Activated naive CD4-positive, alpha-beta T cell treated with Interleukin-2 at 50 U/mL for 16 hours (primary cell): ENCODE results near the gene STXBP5L.
"Not testable (repeated sequence)": the region's sequence is repeated elsewhere in the genome, so short reads cannot be mapped to it uniquely, and the experiment has no call there.

Experiments used
- DNase-seq: peaks from one replicate; pipeline ENCODE4 v3.0.0-alpha.2; 2020

Gene STXBP5L

DNA sequence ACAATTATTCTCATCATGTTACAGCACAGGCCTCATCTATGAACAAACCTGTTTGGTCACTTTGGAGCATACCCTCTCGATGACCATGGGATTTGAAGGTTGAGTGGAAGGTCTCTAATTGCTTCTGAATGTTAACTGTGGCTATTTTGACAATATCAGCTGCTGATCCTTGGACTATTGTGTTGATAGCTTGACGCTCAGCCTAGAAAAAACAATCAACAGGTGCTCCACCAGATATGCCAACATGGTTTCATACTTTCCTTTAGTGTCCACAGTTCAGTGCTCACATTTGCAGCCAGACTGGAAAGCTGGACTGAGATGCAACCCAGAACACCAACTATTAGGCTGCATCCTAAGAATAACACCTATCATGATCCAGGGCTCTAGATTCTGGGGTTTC lies 528.1 kb downstream of the STXBP5L start:
- no peak for DNase-seq

DNA sequence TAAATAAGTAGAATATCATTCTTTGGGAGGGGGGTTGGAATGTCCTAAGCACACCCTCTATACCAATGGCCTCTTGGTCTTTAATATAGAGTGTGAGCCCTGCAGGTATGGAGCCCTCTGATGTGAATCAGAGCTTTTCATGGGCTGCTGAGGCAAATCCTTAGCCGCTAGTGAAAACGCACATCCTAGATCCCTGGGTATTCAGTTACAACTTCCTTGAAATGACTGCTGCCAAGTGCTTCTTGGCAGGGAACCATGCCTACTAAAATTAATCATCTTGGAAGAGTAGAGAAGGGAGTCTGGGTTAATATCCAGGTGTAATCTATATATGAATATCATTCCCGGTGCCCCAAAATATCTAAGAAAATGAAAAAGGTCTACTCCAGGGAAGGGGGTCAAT lies 528.6 kb downstream of the STXBP5L start:
- no peak for DNase-seq

DNA sequence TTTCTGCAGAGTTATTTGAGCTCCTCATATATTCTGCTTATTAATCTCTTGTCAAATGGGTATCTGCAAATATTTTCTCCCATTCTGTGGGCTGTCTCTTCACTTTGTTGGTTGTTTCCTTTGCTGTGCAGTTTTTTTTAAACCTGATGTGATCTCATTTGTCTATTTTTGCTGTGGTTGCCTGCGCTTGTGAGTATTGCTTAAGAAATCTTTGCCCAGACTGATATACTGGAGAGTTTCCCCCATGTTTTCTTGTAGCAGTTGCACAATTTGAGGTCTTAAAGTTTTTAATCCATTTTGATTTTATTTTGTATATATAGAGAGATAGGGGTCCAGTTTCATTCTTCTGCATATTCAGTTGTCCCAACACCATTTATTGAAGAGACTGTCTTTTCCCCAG lies 535.5 kb downstream of the STXBP5L start:
- DNase-seq: no peak

DNA sequence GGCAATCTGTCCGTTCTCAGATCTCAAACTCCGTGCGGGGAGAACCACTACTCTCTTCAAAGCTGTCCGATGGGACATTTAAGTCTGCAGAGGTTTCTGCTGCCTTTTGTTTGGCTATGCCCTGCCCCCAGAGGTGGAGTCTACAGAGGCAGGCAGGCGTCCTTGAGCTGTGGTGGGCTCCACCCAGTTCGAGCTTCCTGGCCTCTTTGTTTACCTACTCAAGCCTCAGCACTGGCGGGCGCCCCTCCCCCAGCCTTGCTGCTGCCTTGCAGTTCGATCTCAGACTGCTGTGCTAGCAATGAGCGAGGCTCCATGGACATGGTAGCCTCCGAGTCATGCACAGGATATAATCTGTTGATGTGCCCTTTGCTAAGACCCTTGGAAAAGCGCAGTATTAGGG lies 543.7 kb downstream of the STXBP5L start:
- not testable (repeated sequence) for DNase-seq

DNA sequence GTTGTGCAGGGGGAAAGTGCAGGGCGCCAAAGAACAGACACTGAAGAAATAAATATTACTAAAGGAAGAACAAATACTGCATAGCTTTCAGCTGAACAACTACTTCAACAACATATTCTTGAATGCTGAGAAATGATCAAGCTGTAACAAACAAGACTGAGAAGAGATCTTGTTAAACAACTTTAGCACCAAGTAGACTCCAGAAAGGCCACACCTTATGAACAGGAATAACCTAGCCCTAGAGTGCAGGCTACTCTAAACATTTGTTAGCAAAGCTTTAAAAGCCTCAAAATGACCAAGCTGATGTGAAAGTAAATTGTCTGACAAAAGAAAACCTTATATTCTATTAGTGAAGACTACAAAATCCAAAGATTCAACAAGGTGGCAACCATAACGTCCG lies 554.6 kb downstream of the STXBP5L start:
- no peak for DNase-seq

DNA sequence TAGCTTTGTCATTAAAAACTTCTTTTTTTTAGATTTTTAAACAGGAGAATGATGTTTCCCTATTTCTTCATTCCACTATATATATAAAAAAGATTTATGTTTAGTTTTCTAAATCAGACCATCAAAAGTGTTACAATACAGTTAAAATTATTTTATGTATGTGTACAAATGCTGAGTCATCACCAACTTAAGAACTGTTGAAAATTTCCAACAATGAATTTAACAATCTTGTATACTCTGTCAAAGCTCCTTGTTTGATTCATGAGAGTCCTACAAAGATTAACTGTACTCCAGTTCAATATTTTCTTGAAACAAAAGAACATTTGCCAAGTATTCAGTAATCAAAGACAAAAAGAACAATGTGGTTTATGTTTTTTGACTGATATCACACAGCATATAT lies 555.7 kb downstream of the STXBP5L start:
- DNase-seq: no peak

DNA sequence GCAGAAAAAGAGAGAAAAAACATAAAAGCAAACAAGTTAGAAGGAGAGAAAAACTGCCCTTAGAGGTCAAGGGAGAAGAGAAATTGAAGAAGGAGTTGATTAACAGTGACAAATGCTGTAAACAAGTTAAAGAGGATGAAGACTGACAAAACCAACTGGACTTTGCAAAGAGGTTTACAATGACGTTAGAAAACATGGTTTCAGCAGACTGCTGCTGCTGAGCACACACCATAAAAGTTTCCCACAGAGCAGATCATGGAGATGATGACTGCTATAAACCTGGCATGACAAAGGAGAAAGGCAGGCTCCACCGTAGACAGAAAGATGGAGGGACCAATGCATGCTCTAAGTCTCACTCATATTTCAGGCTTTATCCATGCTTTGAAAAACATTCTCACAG lies 559.1 kb downstream of the STXBP5L start:
- DNase-seq: no peak

DNA sequence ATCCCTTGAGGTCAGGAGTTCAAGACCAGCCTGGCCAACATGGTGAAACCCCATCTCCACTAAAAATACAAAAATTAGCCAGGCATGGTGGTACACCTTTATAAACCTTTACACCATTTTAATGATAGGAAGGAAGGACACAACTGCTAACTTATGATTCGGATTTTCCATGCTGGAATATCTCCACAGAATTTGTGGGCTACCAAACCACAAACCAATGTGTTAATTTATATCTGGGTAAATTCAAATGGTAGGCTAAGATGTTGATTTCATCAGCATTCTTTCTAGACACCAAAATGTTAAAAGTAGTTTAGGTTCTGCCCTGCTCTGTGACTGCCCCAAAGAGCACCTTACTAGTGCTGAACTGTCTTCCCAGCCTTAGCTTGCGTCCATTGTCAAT lies 565.0 kb downstream of the STXBP5L start:
- DNase-seq: no peak
